Cardiac septum (tissue), 1 donor: ENCODE results near the gene ZNF831. TPM values are rescaled to one million over a fixed set of nuclear protein-coding genes. Genes with fewer than 3 reads are reported as not detected.

Experiments
- DNase-seq: peaks from one replicate; pipeline ENCODE4 v3.0.0-alpha.2; 2020; ENCODE audit warnings: low spot score
- intact Hi-C: fragments of 100-400 bp; cut with DNase I; formaldehyde crosslinking; loops from one replicate; pipeline ENCODE4 v1.14.0; 2022
- total RNA-seq: library from RNA; stranded (reverse); fragmentation: NEBNext Ultra II Directional; extraction: Animal tissue kit (Norgen Biotek cat#: 25700); gene quantifications from one replicate; pipeline ENCODE4 v1.2.1, GENCODE V29; 2021
- donor health status: DM: no; HTN: no; CAD: no.

Gene ZNF831
- total RNA-seq, 1 donor from 2014 or later, result 0.05 TPM

- intact Hi-C loops, result no loop called here
- peak; percentile 79 for DNase-seq
Measured at GRCh38 chr20:59153355-59153681, 10.3 kb upstream of the ZNF831 start.

GRCh38 chr20:59153832-59154231 lies 9.8 kb upstream of the ZNF831 start:
- intact Hi-C loops, result no loop called here

GRCh38 chr20:59154317-59155013 lies 9.2 kb upstream of the ZNF831 start:
- intact Hi-C loops, result no loop called here
- DNase-seq, result no peak

More at GRCh38 chr20:59153832-59154231, 9.8 kb upstream of the ZNF831 start:
- DNase-seq, result no peak

GRCh38 chr20:59157064-59157463 lies 6.6 kb upstream of the ZNF831 start:
- intact Hi-C loops, result no loop called here
- no peak for DNase-seq

- DNase-seq, result no peak
- intact Hi-C loops, result no loop called here
Measured at GRCh38 chr20:59157531-59157930, 6.1 kb upstream of the ZNF831 start.

GRCh38 chr20:59157961-59158541 lies 5.6 kb upstream of the ZNF831 start:
- intact Hi-C loops, result no loop called here

GRCh38 chr20:59158673-59159072 lies 4.9 kb upstream of the ZNF831 start:
- intact Hi-C loops, result no loop called here
- no peak for DNase-seq

More at GRCh38 chr20:59157961-59158541, 5.6 kb upstream of the ZNF831 start:
- no peak for DNase-seq

GRCh38 chr20:59159091-59159490 lies 4.5 kb upstream of the ZNF831 start:
- intact Hi-C loops, result no loop called here

GRCh38 chr20:59159493-59160376 lies 3.9 kb upstream of the ZNF831 start:
- intact Hi-C loops, result no loop called here
- DNase-seq, result no peak

More at GRCh38 chr20:59159091-59159490, 4.5 kb upstream of the ZNF831 start:
- DNase-seq, result no peak

GRCh38 chr20:59160389-59161115 lies 3.1 kb upstream of the ZNF831 start:
- intact Hi-C loops, result no loop called here
- DNase-seq, result no peak

GRCh38 chr20:59161721-59162120 lies 1.9 kb upstream of the ZNF831 start:
- intact Hi-C loops, result no loop called here
- no peak for DNase-seq

GRCh38 chr20:59164686-59165391 lies 1.2 kb downstream of the ZNF831 start:
- intact Hi-C loops, result no loop called here
- no peak for DNase-seq

GRCh38 chr20:59165396-59165795 lies 1.8 kb downstream of the ZNF831 start:
- intact Hi-C loops, result no loop called here
- no peak for DNase-seq

- intact Hi-C loops, result no loop called here
- DNase-seq, result no peak
Measured at GRCh38 chr20:59165891-59166709, 2.5 kb downstream of the ZNF831 start.

GRCh38 chr20:59170406-59171349 lies 7.1 kb downstream of the ZNF831 start:
- intact Hi-C loops, result no loop called here

GRCh38 chr20:59171986-59172385 lies 8.4 kb downstream of the ZNF831 start:
- intact Hi-C loops, result no loop called here
- no peak for DNase-seq

More at GRCh38 chr20:59170406-59171349, 7.1 kb downstream of the ZNF831 start:
- no peak for DNase-seq

GRCh38 chr20:59173938-59174491 lies 10.4 kb downstream of the ZNF831 start:
- intact Hi-C loops, result no loop called here
- no peak for DNase-seq
